Muscle layer of colon (tissue), 2 donors: ENCODE measurements around the gene TSPAN14.

Experiments used
- H3K27ac ChIP-seq: one replicate; pipeline ENCODE4 v1.7.0; 2013; ENCODE audit warnings: low read depth, mild to moderate bottlenecking, low read length, moderate library complexity
- H3K27me3 ChIP-seq, 2 donors: one replicate each; pipeline ENCODE4 v1.7.0; 2013; ENCODE audit warnings: low read length in 2 of 2, mild to moderate bottlenecking in 2 of 2; ENCODE audit not compliant: insufficient read depth in 2 of 2, control insufficient read depth in 1 of 2
- H3K36me3 ChIP-seq: one replicate; pipeline ENCODE4 v1.7.0; 2013; ENCODE audit warnings: mild to moderate bottlenecking, low read length; ENCODE audit not compliant: insufficient read depth
- H3K4me1 ChIP-seq: one replicate; pipeline ENCODE4 v1.7.0; 2013; ENCODE audit warnings: mild to moderate bottlenecking, low read length; ENCODE audit not compliant: insufficient read depth
- H3K4me3 ChIP-seq, 2 donors: one replicate each; pipeline ENCODE4 v1.7.0; 2013; ENCODE audit warnings: low read length in 2 of 2, low read depth in 1 of 2, mild to moderate bottlenecking in 1 of 2, moderate library complexity in 1 of 2
- H3K9ac ChIP-seq: one replicate; pipeline ENCODE4 v1.7.0; 2013; ENCODE audit warnings: low read length
- H3K9me3 ChIP-seq: one replicate; pipeline ENCODE4 v1.7.0; 2013; ENCODE audit warnings: mild to moderate bottlenecking, low read length
- donor health status: abdominal sarcoma.
- donor health status: Adenocarcinoma of cecum.

The TSPAN14 gene

GRCh38 chr10:80458638-80459037 is 4.5 kb downstream of the TSPAN14 start:
- no peaks in the 10 kb centered on the region for H3K9me3 ChIP-seq
- H3K27me3 ChIP-seq: no peaks in the 10 kb centered on the region
- no peaks in the 10 kb centered on the region for H3K36me3 ChIP-seq
- H3K4me3 ChIP-seq: no peak overlapping the region
- H3K27ac ChIP-seq: no peak overlapping the region
- H3K9ac ChIP-seq: no peak overlapping the region
- peaks cover 79% of the 10 kb centered on the region for H3K4me1 ChIP-seq

GRCh38 chr10:80459047-80459865 is 5.1 kb downstream of the TSPAN14 start:
- peaks cover 85% of the 10 kb centered on the region for H3K4me1 ChIP-seq
- no peaks in the 10 kb centered on the region for H3K9me3 ChIP-seq
- H3K9ac ChIP-seq: peak overlapping the region; percentile 41
- H3K27ac ChIP-seq: peak overlapping the region; percentile 32
- H3K36me3 ChIP-seq: no peaks in the 10 kb centered on the region
- no peak overlapping the region for H3K4me3 ChIP-seq
- no peaks in the 10 kb centered on the region for H3K27me3 ChIP-seq

GRCh38 chr10:80460399-80461207 is 6.5 kb downstream of the TSPAN14 start:
- Histone ChIP-seq H3K27ac (peak overlapping the region; percentile 73), H3K4me3 (no peak overlapping the region), H3K27me3 (no peaks in the 10 kb centered on the region), H3K9ac (no peak overlapping the region), H3K4me1 (peaks cover 92% of the 10 kb centered on the region), H3K9me3 (no peaks in the 10 kb centered on the region), H3K36me3 (no peaks in the 10 kb centered on the region)

- H3K36me3 ChIP-seq: no peaks in the 10 kb centered on the region
- no peaks in the 10 kb centered on the region for H3K9me3 ChIP-seq
- H3K27ac ChIP-seq: peak overlapping the region; percentile 73
- no peak overlapping the region for H3K9ac ChIP-seq
- no peak overlapping the region for H3K4me3 ChIP-seq
- peaks cover 92% of the 10 kb centered on the region for H3K4me1 ChIP-seq
- no peaks in the 10 kb centered on the region for H3K27me3 ChIP-seq
Measured at GRCh38 chr10:80461208-80462183, 7.4 kb downstream of the TSPAN14 start.

- Histone ChIP-seq H3K4me3 (no peak overlapping the region), H3K36me3 (no peaks in the 10 kb centered on the region), H3K9me3 (no peaks in the 10 kb centered on the region), H3K4me1 (peaks cover 91% of the 10 kb centered on the region), H3K27ac (peak overlapping the region; percentile 35), H3K27me3 (no peaks in the 10 kb centered on the region), H3K9ac (no peak overlapping the region)
Measured at GRCh38 chr10:80462299-80462980, 8.3 kb downstream of the TSPAN14 start.

- H3K9me3 ChIP-seq: no peaks in the 10 kb centered on the region
- no peaks in the 10 kb centered on the region for H3K27me3 ChIP-seq
- H3K27ac ChIP-seq: peak overlapping the region; percentile 52
- H3K4me1 ChIP-seq: peaks cover 87% of the 10 kb centered on the region
- peak overlapping the region in 1 of 2 donors; percentile 19 for H3K4me3 ChIP-seq
- H3K9ac ChIP-seq: no peak overlapping the region
- no peaks in the 10 kb centered on the region for H3K36me3 ChIP-seq
Measured at GRCh38 chr10:80462981-80463741, 9.1 kb downstream of the TSPAN14 start.

GRCh38 chr10:80463868-80464267 is 9.8 kb downstream of the TSPAN14 start:
- H3K4me3 ChIP-seq: peak overlapping the region in 1 of 2 donors; percentile 19

GRCh38 chr10:80464557-80465450 is 10.7 kb downstream of the TSPAN14 start:
- Histone ChIP-seq H3K9me3 (no peaks in the 10 kb centered on the region), H3K9ac (no peak overlapping the region), H3K27ac (peak overlapping the region; percentile 52), H3K4me1 (peaks cover 73% of the 10 kb centered on the region), H3K27me3 (no peaks in the 10 kb centered on the region), H3K36me3 (no peaks in the 10 kb centered on the region), H3K4me3 (peak overlapping the region; percentile 7 to 18)

More at GRCh38 chr10:80463868-80464267, 9.8 kb downstream of the TSPAN14 start:
- H3K27me3 ChIP-seq: no peaks in the 10 kb centered on the region
- H3K9ac ChIP-seq: no peak overlapping the region
- H3K9me3 ChIP-seq: no peaks in the 10 kb centered on the region
- H3K4me1 ChIP-seq: peaks cover 83% of the 10 kb centered on the region
- no peaks in the 10 kb centered on the region for H3K36me3 ChIP-seq
- H3K27ac ChIP-seq: peak overlapping the region; percentile 52

GRCh38 chr10:80465451-80465835 is 11.3 kb downstream of the TSPAN14 start:
- Histone ChIP-seq H3K4me1 (peaks cover 67% of the 10 kb centered on the region), H3K27me3 (no peaks in the 10 kb centered on the region), H3K4me3 (peak overlapping the region; percentile 7 to 18), H3K9ac (no peak overlapping the region), H3K9me3 (no peaks in the 10 kb centered on the region), H3K27ac (peak overlapping the region; percentile 52), H3K36me3 (peaks cover 3% of the 10 kb centered on the region)
